HG03521 (cell line): ENCODE data around the gene GDPD5.

Source experiments
- ATAC-seq: cut with Tn5 transposase; IDR thresholded peaks from one replicate; pipeline ENCODE4 v1.9.1; 2021; ENCODE audit warnings: mild to moderate bottlenecking, moderate library complexity; ENCODE audit not compliant: unreplicated experiment

The GDPD5 gene

GRCh38 chr11:75525433-75526191, at the start of gene GDPD5:
Gene GDPD5, minus strand, starts transcription at chr11:75525941. Its CDS starts 48,206 bp downstream, at chr11:75477735.
- ATAC-seq = peak; percentile 70

GRCh38 chr11:75574698-75575602, 49.2 kb upstream of the GDPD5 start:
- no peak for ATAC-seq

- ATAC-seq = no peak
Observed at GRCh38 chr11:75572744-75573143, 47.0 kb upstream of the GDPD5 start.

- ATAC-seq = no peak
Observed at GRCh38 chr11:75571625-75572024, 45.9 kb upstream of the GDPD5 start.

- ATAC-seq = no peak
Observed at GRCh38 chr11:75570559-75571139, 44.9 kb upstream of the GDPD5 start.

- no peak for ATAC-seq
Observed at GRCh38 chr11:75568616-75569219, 43.0 kb upstream of the GDPD5 start.

- no peak for ATAC-seq
Observed at GRCh38 chr11:75567971-75568370, 42.2 kb upstream of the GDPD5 start.

GRCh38 chr11:75566763-75567279, 41.1 kb upstream of the GDPD5 start:
- no peak for ATAC-seq

- ATAC-seq = no peak
Observed at GRCh38 chr11:75565916-75566762, 40.4 kb upstream of the GDPD5 start.

GRCh38 chr11:75565221-75565814, 39.6 kb upstream of the GDPD5 start:
- no peak for ATAC-seq

GRCh38 chr11:75563978-75564552, 38.3 kb upstream of the GDPD5 start:
- ATAC-seq = no peak

GRCh38 chr11:75563501-75563977, 37.8 kb upstream of the GDPD5 start:
- no peak for ATAC-seq

- ATAC-seq = peak; percentile 11
Observed at GRCh38 chr11:75562836-75563484, 37.2 kb upstream of the GDPD5 start.

GRCh38 chr11:75562048-75562835, 36.5 kb upstream of the GDPD5 start, which contains the start of gene SERPINH1:
Gene SERPINH1, plus strand, starts transcription at chr11:75562253. Its CDS starts 4,097 bp downstream, at chr11:75566350.
- peak; percentile 59 for ATAC-seq

GRCh38 chr11:75561426-75562047, 35.8 kb upstream of the GDPD5 start:
- ATAC-seq = no peak

- no peak for ATAC-seq
Observed at GRCh38 chr11:75560644-75561043, 34.9 kb upstream of the GDPD5 start.
